IMR-90 (cell line): ENCODE measurements around the gene KCNK10. TPM values are rescaled to one million over a fixed set of nuclear protein-coding genes. Genes with fewer than 3 reads are reported as not detected.

ENCODE experiments used
- ATAC-seq: fragments of 200-7000 bp; cut with Tn5 transposase; 2 replicates; pipeline ENCODE4 v1.9.1; 2020; ENCODE audit warnings: low read depth, mild to moderate bottlenecking, moderate library complexity
- BruUV-seq: library from RNA; stranded (reverse); fragments of 400-500 nt; replicated peaks from 2 replicates; lab custom pipeline; 2021; lab: Mats Ljungman, UMichigan
- CTCF ChIA-PET: fragments of 300-600 bp; formaldehyde crosslinking; extraction: SDS; loops from one replicate; lab custom pipeline; 2021; ENCODE audit warnings: antibody characterized with exemption; lab: Yijun Ruan, JAX
- POLR2A ChIA-PET: fragments of 300-600 bp; sonication (Branson Sonifier 250); formaldehyde crosslinking; loops from one replicate; lab custom pipeline; 2022; ENCODE audit warnings: antibody characterized with exemption; ENCODE audit not compliant: unreplicated experiment; lab: Charles Lee
- DNase-seq: peaks from one replicate; pipeline ENCODE4 v3.0.0; 2013
- H2AFZ ChIP-seq: replicated peaks from 2 replicates; pipeline ENCODE3; 2013; ENCODE audit warnings: low read length, mild to moderate bottlenecking; ENCODE audit not compliant: poor library complexity
- H2AK5ac ChIP-seq: 2 replicates; pipeline ENCODE4 v1.6.1; 2013; ENCODE audit warnings: low read depth, low read length, inconsistent platforms
- H2AK9ac ChIP-seq: replicated peaks from 2 replicates; pipeline ENCODE3; 2013; ENCODE audit warnings: mild to moderate bottlenecking, low read depth, low read length, moderate library complexity; ENCODE audit not compliant: poor library complexity
- H2BK120ac ChIP-seq: 2 replicates; pipeline ENCODE4 v1.6.1; 2013; ENCODE audit warnings: low read depth, low read length, inconsistent platforms
- H2BK15ac ChIP-seq: 3 replicates; pipeline ENCODE4 v1.6.1; 2013; ENCODE audit warnings: low read depth, low read length, inconsistent platforms
- H2BK20ac ChIP-seq: 2 replicates; pipeline ENCODE4 v1.6.1; 2013; ENCODE audit warnings: low read depth, mild to moderate bottlenecking, inconsistent platforms, low read length, moderate library complexity
- H2BK5ac ChIP-seq: 2 replicates; pipeline ENCODE4 v1.6.1; 2013; ENCODE audit warnings: mild to moderate bottlenecking, low read depth, low read length, inconsistent platforms; ENCODE audit not compliant: poor library complexity, severe bottlenecking
- H3K14ac ChIP-seq: replicated peaks from 2 replicates; pipeline ENCODE4 v1.6.1; 2013; ENCODE audit warnings: low read depth, low read length, inconsistent platforms
- H3K18ac ChIP-seq: 2 replicates; pipeline ENCODE4 v1.6.1; 2013; ENCODE audit warnings: low read depth, low read length, control low read depth
- H3K23ac ChIP-seq: 2 replicates; pipeline ENCODE4 v1.6.1; 2013; ENCODE audit warnings: low read depth, low read length, inconsistent platforms
- H3K27ac ChIP-seq: 2 replicates; pipeline ENCODE4 v1.5.1; 2013; ENCODE audit warnings: mild to moderate bottlenecking, control low read depth, low read length; ENCODE audit not compliant: insufficient read depth
- H3K27me3 ChIP-seq: 2 replicates; pipeline ENCODE4 v1.6.1; 2013; ENCODE audit warnings: low read length; ENCODE audit not compliant: control insufficient read depth, insufficient read depth
- H3K36me3 ChIP-seq: 2 replicates; pipeline ENCODE4 v1.6.1; 2013; ENCODE audit warnings: low read length, mixed read lengths; ENCODE audit not compliant: control insufficient read depth, insufficient read depth
- H3K4ac ChIP-seq: 2 replicates; pipeline ENCODE4 v1.6.1; 2013; ENCODE audit warnings: low read depth, low read length, inconsistent platforms
- H3K4me1 ChIP-seq: 2 replicates; pipeline ENCODE4 v1.6.1; 2013; ENCODE audit warnings: low read length, mixed read lengths; ENCODE audit not compliant: control insufficient read depth, insufficient read depth
- H3K4me2 ChIP-seq: 2 replicates; pipeline ENCODE4 v1.6.1; 2013; ENCODE audit warnings: low read depth, mild to moderate bottlenecking, control low read depth, low read length, moderate library complexity
- H3K4me3 ChIP-seq: 2 replicates; pipeline ENCODE4 v1.5.1; 2013; ENCODE audit warnings: low read depth, mild to moderate bottlenecking, control low read depth, low read length, moderate library complexity; ENCODE audit not compliant: insufficient read depth
- H3K56ac ChIP-seq: 2 replicates; pipeline ENCODE4 v1.6.1; 2013; ENCODE audit warnings: low read length, inconsistent platforms; ENCODE audit not compliant: insufficient read depth; ENCODE audit errors: extremely low read depth
- H3K79me1 ChIP-seq, 2 experiments: 2 replicates each; pipeline ENCODE4 v1.6.1; 2013; ENCODE audit warnings: low read length in 2 of 2, inconsistent platforms in 1 of 2, low read depth in 1 of 2
- H3K9ac ChIP-seq: 2 replicates; pipeline ENCODE4 v1.6.1; 2013; ENCODE audit warnings: low read depth, low read length, control low read depth
- H3K9me1 ChIP-seq: 2 replicates; pipeline ENCODE4 v1.6.1; 2013; ENCODE audit warnings: low read length, inconsistent platforms; ENCODE audit not compliant: insufficient read depth
- H3K9me3 ChIP-seq: 2 replicates; pipeline ENCODE4 v1.6.1; 2013; ENCODE audit warnings: low read length; ENCODE audit not compliant: control insufficient read depth, insufficient read depth
- H4K20me1 ChIP-seq: 2 replicates; pipeline ENCODE4 v1.6.1; 2013; ENCODE audit warnings: low read length, inconsistent platforms; ENCODE audit not compliant: insufficient read depth
- H4K5ac ChIP-seq: 2 replicates; pipeline ENCODE4 v1.6.1; 2013; ENCODE audit warnings: mild to moderate bottlenecking, low read depth, low read length, control low read depth
- H4K8ac ChIP-seq, 2 experiments: 2 replicates each; pipeline ENCODE4 v1.6.1; 2013; ENCODE audit warnings: low read depth in 2 of 2, low read length in 2 of 2, control low read depth in 1 of 2, inconsistent platforms in 1 of 2
- H4K91ac ChIP-seq: 2 replicates; pipeline ENCODE4 v1.6.1; 2013; ENCODE audit warnings: low read depth, low read length, inconsistent platforms; ENCODE audit not compliant: insufficient read depth
- BHLHE40 ChIP-seq: fragments of 150-350 bp; IDR thresholded peaks from 2 replicates; pipeline ENCODE4 v1.6.1; 2016; ENCODE audit warnings: mild to moderate bottlenecking, low read depth, low read length
- CHD1 ChIP-seq: IDR thresholded peaks from 2 replicates; pipeline ENCODE4 v1.6.1; 2012; ENCODE audit warnings: low read depth, low read length, improper control_type of control experiment
- FOS ChIP-seq: fragments of 150-350 bp; IDR thresholded peaks from 2 replicates; pipeline ENCODE4 v1.6.1; 2016; ENCODE audit warnings: low read depth, low read length
- MAFK ChIP-seq: IDR thresholded peaks from 2 replicates; pipeline ENCODE4 v1.6.1; 2012; ENCODE audit warnings: low read depth, low read length, improper control_type of control experiment
- MAZ ChIP-seq: IDR thresholded peaks from 2 replicates; pipeline ENCODE4 v1.6.1; 2012; ENCODE audit warnings: low read depth, mild to moderate bottlenecking, low read length, improper control_type of control experiment, moderate library complexity, borderline replicate concordance
- MXI1 ChIP-seq: IDR thresholded peaks from 2 replicates; pipeline ENCODE4 v1.6.1; 2012; ENCODE audit warnings: low read depth, mild to moderate bottlenecking, low read length, moderate library complexity, borderline replicate concordance
- NFE2L2 ChIP-seq: fragments of 150-350 bp; IDR thresholded peaks from 2 replicates; pipeline ENCODE4 v1.6.1; 2016; ENCODE audit warnings: low read depth, mild to moderate bottlenecking, low read length
- RAD21 ChIP-seq: IDR thresholded peaks from 2 replicates; pipeline ENCODE4 v1.6.1; 2012; ENCODE audit warnings: low read length, improper control_type of control experiment
- RCOR1 ChIP-seq: IDR thresholded peaks from 2 replicates; pipeline ENCODE4 v1.6.1; 2012; ENCODE audit warnings: mild to moderate bottlenecking, low read length, improper control_type of control experiment; ENCODE audit not compliant: insufficient replicate concordance
- SMC3 ChIP-seq: fragments of 150-350 bp; IDR thresholded peaks from 2 replicates; pipeline ENCODE4 v1.6.1; 2016; ENCODE audit warnings: low read depth, mild to moderate bottlenecking, antibody characterized with exemption, low read length, moderate library complexity
- WGBS, 2 experiments: methylation state at CpG; one replicate each; pipeline versions ENCODE4 v1.1.5 to v1.1.7; 2013; ENCODE audit warnings: missing lambda C conversion rate in 2 of 2; ENCODE audit not compliant: insufficient read length in 1 of 2; ENCODE audit errors: extremely low coverage in 2 of 2; 5-methylcytosine and 5-hydroxymethylcytosine counted together
- dilution Hi-C: fragments of 300-500 bp; cut with HindIII; formaldehyde crosslinking; loops from one replicate; pipeline ENCODE4 v1.14.3; 2018; ENCODE audit warnings: low sequenced_read_pairs; ENCODE audit not compliant: unreplicated experiment
- in situ Hi-C: fragments of 300-500 bp; cut with MboI; formaldehyde crosslinking; loops from 3 replicates; pipeline ENCODE4 v1.14.3; 2019; ENCODE audit warnings: low sequenced_read_pairs, inconsistent platforms, mixed read lengths
- intact Hi-C: fragments of 100-400 bp; cut with micrococcal nuclease; formaldehyde crosslinking; loops from 2 replicates; pipeline ENCODE4 v1.10.0; 2022
- polyA plus RNA-seq, 3 experiments: library from polyadenylated mRNA; depleted of rRNA; stranded (reverse); fragments of >200 nt; gene quantifications; 2 replicates each; pipeline ENCODE4 v1.2.3, GENCODE V29; 2012; ENCODE audit warnings: low replicate concordance in 1 of 3
- total RNA-seq: library from RNA; depleted of rRNA; stranded (reverse); fragments of >200 nt; gene quantifications from 2 replicates; pipeline ENCODE4 v1.2.3, GENCODE V29; 2012
- TF ChIP-seq, protein P1 (sequence below): fragments of 150-350 bp; IDR thresholded peaks from 2 replicates; pipeline ENCODE4 v1.6.1; 2016; ENCODE audit warnings: low read depth, mild to moderate bottlenecking, low read length, moderate library complexity, borderline replicate concordance

The KCNK10 gene
- total and polyA plus RNA-seq, 2 of the 4 experiments (the other 2 are of a cell fraction): not detected

- dilution Hi-C loops (no loop called here), intact Hi-C loops (no loop called here), in situ Hi-C loops (no loop called here)
- H2BK5ac ChIP-seq: no peak overlapping the region
- no peak overlapping the region for H2BK20ac ChIP-seq
- CTCF ChIA-PET: no interaction called here
- no peak overlapping the region for H3K27ac ChIP-seq
- WGBS, 2 experiments: no CpG with 5 or more reads among the region's 4 CpGs
- H3K36me3 ChIP-seq: no peaks in the 10 kb centered on the region
- H3K27me3 ChIP-seq: no peaks in the 10 kb centered on the region
- H3K18ac ChIP-seq: no peak overlapping the region
- no peak overlapping the region for H3K4me3 ChIP-seq
- TF ChIP-seq, protein P1, sequence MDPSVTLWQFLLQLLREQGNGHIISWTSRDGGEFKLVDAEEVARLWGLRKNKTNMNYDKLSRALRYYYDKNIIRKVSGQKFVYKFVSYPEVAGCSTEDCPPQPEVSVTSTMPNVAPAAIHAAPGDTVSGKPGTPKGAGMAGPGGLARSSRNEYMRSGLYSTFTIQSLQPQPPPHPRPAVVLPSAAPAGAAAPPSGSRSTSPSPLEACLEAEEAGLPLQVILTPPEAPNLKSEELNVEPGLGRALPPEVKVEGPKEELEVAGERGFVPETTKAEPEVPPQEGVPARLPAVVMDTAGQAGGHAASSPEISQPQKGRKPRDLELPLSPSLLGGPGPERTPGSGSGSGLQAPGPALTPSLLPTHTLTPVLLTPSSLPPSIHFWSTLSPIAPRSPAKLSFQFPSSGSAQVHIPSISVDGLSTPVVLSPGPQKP: no peak
- TF ChIP-seq FOS (no peak), MAZ (no peak), NFE2L2 (no peak), MXI1 (no peak), MAFK (no peak), SMC3 (no peak), RAD21 (no peak), BHLHE40 (no peak), RCOR1 (no peak), CHD1 (no peak)
- H4K8ac ChIP-seq: no peak overlapping the region
- ATAC-seq (no peak), DNase-seq (no peak)
- no peak overlapping the region for H3K14ac ChIP-seq
- H3K4ac ChIP-seq: no peak overlapping the region
- H3K4me2 ChIP-seq: no peak overlapping the region
- POLR2A ChIA-PET: no interaction called here
- H3K9ac ChIP-seq: no peak overlapping the region
- no peak overlapping the region for H4K91ac ChIP-seq
- BruUV-seq: no TSS peak
- no peaks in the 10 kb centered on the region for H3K9me1 ChIP-seq
- H3K9me3 ChIP-seq: no peaks in the 10 kb centered on the region
- no peak overlapping the region for H2AK5ac ChIP-seq
- no peak overlapping the region for H2AK9ac ChIP-seq
- no peak overlapping the region for H2BK120ac ChIP-seq
- no peaks in the 10 kb centered on the region for H3K79me1 ChIP-seq
- H3K23ac ChIP-seq: no peak overlapping the region
- no peak overlapping the region for H4K5ac ChIP-seq
- H2AFZ ChIP-seq: no peak overlapping the region
- no peaks in the 10 kb centered on the region for H3K4me1 ChIP-seq
- no peaks in the 10 kb centered on the region for H4K20me1 ChIP-seq
- no peak overlapping the region for H2BK15ac ChIP-seq
- no peak overlapping the region for H3K56ac ChIP-seq
Measured at GRCh38 chr14:88258021-88258420, 65.0 kb downstream of the KCNK10 start.
